Hippocampal formation (tissue), 2 donors: Measurements from ENCODE around the gene ESR1.

ENCODE experiments used
- DNase-seq, 2 donors: peaks; one replicate each; lab custom pipeline; 2025; lab: John Stamatoyannopoulos, UW

Gene ESR1

GRCh38 chr6:152176268-152176667 is 368.8 kb downstream of the ESR1 start:
- no peak for DNase-seq
